ENCODE results near the gene MCAT. TPM values are rescaled to one million over a fixed set of nuclear protein-coding genes. Genes with fewer than 3 reads are reported as not detected.

MCAT gene
- total RNA-seq, 1 donor from 2014 or later = 8.6 TPM

DNA sequence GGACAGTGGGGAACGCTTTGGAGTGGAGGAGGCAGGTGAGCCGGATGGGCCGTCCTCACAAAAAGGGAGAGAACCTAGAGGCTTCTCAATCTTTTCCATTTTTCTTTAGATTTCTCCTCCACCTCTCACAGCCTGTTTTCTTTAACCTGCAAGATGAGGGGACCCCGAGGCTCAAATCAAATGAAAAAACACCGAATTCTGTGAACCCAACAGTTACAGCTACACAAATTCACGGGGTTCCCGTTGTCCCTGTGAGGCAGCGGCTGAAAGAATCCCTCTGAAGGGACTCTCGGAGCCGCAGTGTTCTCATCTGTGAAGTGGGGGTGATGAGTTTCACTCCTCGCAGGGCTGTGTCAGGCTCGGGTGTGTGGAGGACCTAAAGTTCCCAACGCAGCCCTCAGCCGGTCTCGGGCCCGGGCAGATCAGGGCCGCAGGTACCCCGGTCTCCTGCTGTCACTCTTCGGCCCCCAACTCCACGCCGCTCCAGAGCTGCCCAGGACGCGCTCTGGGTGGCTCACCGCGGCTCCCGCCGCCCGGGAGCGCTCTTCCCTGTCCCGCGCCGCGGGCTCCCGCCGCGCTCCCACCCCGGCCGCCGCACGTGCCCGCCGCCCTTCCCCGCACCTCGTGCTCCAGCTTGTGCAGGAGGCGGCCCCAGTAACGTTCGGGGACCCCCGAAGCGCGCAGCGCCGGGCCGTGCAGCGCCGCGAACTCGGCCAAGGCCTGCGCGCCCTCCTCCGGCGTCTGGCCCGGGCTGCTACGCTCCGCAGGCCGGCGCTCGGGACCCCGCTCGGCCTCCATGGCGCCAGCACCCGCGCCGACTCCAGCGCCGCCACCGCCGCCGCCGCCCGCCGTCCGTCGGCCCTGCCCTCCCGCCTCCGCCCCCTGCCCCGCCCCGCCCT is 43.3 kb upstream of the MCAT start, which contains the start of gene TTLL12:
Gene TTLL12, minus strand, starts transcription at position 863 of the 899 bp plus-strand sequence. Its CDS starts 65 bp downstream, at position 798.
- DNase-seq (ENCODE audit: low spot score) = peak; percentile 69
- TF ChIP-seq, protein P1, sequence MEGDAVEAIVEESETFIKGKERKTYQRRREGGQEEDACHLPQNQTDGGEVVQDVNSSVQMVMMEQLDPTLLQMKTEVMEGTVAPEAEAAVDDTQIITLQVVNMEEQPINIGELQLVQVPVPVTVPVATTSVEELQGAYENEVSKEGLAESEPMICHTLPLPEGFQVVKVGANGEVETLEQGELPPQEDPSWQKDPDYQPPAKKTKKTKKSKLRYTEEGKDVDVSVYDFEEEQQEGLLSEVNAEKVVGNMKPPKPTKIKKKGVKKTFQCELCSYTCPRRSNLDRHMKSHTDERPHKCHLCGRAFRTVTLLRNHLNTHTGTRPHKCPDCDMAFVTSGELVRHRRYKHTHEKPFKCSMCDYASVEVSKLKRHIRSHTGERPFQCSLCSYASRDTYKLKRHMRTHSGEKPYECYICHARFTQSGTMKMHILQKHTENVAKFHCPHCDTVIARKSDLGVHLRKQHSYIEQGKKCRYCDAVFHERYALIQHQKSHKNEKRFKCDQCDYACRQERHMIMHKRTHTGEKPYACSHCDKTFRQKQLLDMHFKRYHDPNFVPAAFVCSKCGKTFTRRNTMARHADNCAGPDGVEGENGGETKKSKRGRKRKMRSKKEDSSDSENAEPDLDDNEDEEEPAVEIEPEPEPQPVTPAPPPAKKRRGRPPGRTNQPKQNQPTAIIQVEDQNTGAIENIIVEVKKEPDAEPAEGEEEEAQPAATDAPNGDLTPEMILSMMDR (IDR thresholded peaks at IDR 0.05) = peak; percentile 48
- peaks cover 3% of the 10 kb centered on the region for H3K36me3 Mint-ChIP-seq (ENCODE audit: low read depth)
- H3K9me3 Mint-ChIP-seq (ENCODE audit: low read depth) = no peaks in the 10 kb centered on the region
- H3K4me3 Mint-ChIP-seq (ENCODE audit: unreplicated experiment) = peak within 1 kb of the TSS; percentile 74
- peak within 1 kb of the TSS; percentile 91 for H3K27ac Mint-ChIP-seq (ENCODE audit: unreplicated experiment)
- H3K4me1 Mint-ChIP-seq (ENCODE audit: low read depth) = peaks cover 27% of the 10 kb centered on the region
- no peaks in the 10 kb centered on the region for H3K27me3 Mint-ChIP-seq (ENCODE audit: low read depth)

DNA sequence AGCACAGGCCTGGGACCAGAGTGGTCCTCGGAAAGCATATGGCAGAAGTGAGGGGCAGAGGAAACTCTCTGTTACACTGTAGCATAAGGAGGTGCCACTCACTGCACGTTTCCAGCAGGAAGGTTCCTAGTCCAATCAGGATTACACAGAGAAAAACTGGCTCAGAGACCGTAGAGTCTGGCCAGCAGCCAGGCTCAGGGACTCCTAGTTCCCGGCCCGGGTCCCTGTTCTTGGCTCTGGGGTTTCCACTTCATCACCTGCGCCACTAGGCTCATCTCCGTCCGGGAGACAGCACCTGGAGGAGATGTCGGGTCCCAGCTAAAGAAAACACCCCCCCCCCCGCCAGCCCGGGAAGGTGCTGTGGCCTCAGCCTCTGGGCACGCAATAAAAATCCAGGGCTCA is 42.7 kb upstream of the MCAT start:
- Mint-ChIP-seq H3K36me3 (ENCODE audit: low read depth) (peaks cover 3% of the 10 kb centered on the region), H3K4me1 (ENCODE audit: low read depth) (peaks cover 27% of the 10 kb centered on the region), H3K4me3 (ENCODE audit: unreplicated experiment) (peak overlapping the region; percentile 74), H3K27ac (ENCODE audit: unreplicated experiment) (peak overlapping the region; percentile 65), H3K27me3 (ENCODE audit: low read depth) (no peaks in the 10 kb centered on the region), H3K9me3 (ENCODE audit: low read depth) (no peaks in the 10 kb centered on the region)
- TF ChIP-seq, protein P1 (IDR thresholded peaks at IDR 0.05) = no peak
- peak; percentile 50 for DNase-seq (ENCODE audit: low spot score)

DNA sequence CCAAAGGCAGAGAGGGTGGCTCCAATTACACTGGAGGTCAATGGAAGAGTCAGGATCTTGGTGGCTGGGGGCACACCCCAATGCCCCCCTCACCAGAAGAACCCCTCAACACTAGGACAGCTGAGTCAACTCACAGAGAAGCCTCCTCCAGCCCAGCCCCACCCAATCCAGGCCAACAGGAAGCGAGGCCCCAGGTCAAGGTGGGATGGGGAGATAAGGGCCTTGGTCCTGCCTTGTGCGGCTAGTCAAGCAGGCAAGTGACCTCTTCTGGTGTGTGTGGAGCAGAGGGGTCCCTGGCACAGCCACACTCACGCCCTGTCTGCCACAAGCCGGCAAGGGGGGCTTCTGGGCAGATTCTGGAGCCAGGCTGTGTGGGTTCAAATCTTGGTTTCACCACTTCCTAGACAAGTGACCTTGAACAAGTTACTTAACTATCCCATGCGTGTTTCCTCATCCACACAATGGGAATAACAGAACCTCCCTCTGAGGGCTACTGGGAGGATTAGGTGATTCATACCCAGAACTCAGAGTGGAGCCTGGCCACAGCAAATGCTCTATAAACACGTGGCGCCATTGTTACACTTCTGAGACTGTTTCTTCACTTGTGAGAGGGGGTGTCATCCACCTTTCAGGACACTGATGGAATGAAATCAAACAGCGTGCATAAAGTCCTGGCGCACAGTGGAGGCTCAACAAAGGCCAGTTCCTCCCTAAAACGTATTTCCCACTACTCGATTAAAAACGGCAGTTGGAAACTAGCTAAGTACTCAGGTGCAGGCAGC is 40.5 kb upstream of the MCAT start:
- H3K4me3 Mint-ChIP-seq (ENCODE audit: unreplicated experiment) = no peak overlapping the region
- DNase-seq (ENCODE audit: low spot score) = peak; percentile 47
- H3K36me3 Mint-ChIP-seq (ENCODE audit: low read depth) = peaks cover 8% of the 10 kb centered on the region
- H3K4me1 Mint-ChIP-seq (ENCODE audit: low read depth) = peaks cover 27% of the 10 kb centered on the region
- TF ChIP-seq, protein P1 (IDR thresholded peaks at IDR 0.05) = no peak
- no peaks in the 10 kb centered on the region for H3K9me3 Mint-ChIP-seq (ENCODE audit: low read depth)
- no peaks in the 10 kb centered on the region for H3K27me3 Mint-ChIP-seq (ENCODE audit: low read depth)
- no peak overlapping the region for H3K27ac Mint-ChIP-seq (ENCODE audit: unreplicated experiment)

DNA sequence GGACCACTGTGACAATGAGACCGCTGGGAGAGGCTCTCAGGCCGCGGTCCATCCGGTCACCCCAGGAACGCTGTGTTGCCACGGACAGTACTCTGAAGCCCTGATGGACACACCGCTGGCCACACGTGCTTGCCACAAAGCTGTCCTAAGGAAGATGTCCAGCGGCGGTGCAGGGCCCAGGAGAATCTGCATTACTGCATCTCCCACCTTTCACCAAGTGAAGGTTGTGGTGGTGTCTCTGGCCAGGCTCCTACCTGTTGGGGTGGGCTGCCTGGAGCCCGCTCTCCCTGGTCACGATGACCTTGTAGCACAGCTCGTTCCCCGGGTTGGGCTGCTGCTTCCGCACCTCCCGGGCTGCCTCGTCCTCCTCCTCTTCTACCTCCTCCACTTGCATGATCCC is 39.5 kb upstream of the MCAT start:
- TF ChIP-seq, protein P1 (IDR thresholded peaks at IDR 0.05) = no peak
- Mint-ChIP-seq H3K4me3 (ENCODE audit: unreplicated experiment) (no peak overlapping the region), H3K9me3 (ENCODE audit: low read depth) (no peaks in the 10 kb centered on the region), H3K27ac (ENCODE audit: unreplicated experiment) (no peak overlapping the region), H3K4me1 (ENCODE audit: low read depth) (peaks cover 22% of the 10 kb centered on the region), H3K36me3 (ENCODE audit: low read depth) (peaks cover 11% of the 10 kb centered on the region), H3K27me3 (ENCODE audit: low read depth) (no peaks in the 10 kb centered on the region)
- peak; percentile 83 for DNase-seq (ENCODE audit: low spot score)

DNA sequence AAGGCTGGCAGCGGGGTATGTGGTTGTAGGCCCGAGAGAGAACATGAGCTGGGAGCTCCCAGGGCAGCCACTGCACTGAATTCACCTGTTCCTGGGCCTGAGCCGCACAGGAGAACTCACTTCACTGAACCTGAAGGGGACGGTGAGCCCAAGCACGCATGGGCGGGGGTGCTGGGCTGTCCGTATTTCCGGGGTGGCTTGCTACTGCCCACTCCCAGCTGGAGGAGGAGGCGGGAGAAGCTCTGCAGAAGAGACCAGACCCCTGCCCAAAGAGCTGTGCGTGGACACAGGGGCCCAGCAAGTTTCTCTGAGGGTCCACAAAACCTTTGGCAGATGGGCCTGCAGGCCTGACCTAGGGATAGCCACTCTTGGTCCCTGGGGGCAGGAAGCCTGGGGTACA is 38.9 kb upstream of the MCAT start:
- Mint-ChIP-seq H3K9me3 (ENCODE audit: low read depth) (no peaks in the 10 kb centered on the region), H3K36me3 (ENCODE audit: low read depth) (peaks cover 11% of the 10 kb centered on the region), H3K4me1 (ENCODE audit: low read depth) (peaks cover 21% of the 10 kb centered on the region), H3K4me3 (ENCODE audit: unreplicated experiment) (no peak overlapping the region), H3K27ac (ENCODE audit: unreplicated experiment) (no peak overlapping the region), H3K27me3 (ENCODE audit: low read depth) (no peaks in the 10 kb centered on the region)
- peak; percentile 73 for DNase-seq (ENCODE audit: low spot score)
- TF ChIP-seq, protein P1 (IDR thresholded peaks at IDR 0.05) = no peak

Measured in chondrocyte (in vitro differentiated cells).